Astrocyte of the spinal cord (primary cell): ENCODE data around the gene KAZALD1.

Experiments used
- DNase-seq: peaks from one replicate; pipeline ENCODE4 v3.0.0; 2011; ENCODE audit warnings: low read depth, low spot score
- H3K4me3 ChIP-seq: 2 replicates; pipeline ENCODE4 v1.5.1; 2011; ENCODE audit warnings: low read depth, mild to moderate bottlenecking, low read length, moderate library complexity
- CTCF ChIP-seq: IDR thresholded peaks from 2 replicates; pipeline ENCODE4 v1.5.1; 2012; ENCODE audit warnings: low read depth, mild to moderate bottlenecking, low read length, inconsistent platforms
- in situ Hi-C: cut with HindIII; loops from 2 replicates; pipeline ENCODE4 v1.10.0; 2017; ENCODE audit warnings: low sequenced_read_pairs

KAZALD1 gene

GRCh38 chr10:101021692-101022251 is 40.0 kb upstream of the KAZALD1 start:
- no peak for DNase-seq
- no peak overlapping the region for H3K4me3 ChIP-seq
- TF ChIP-seq CTCF, result no peak
- in situ Hi-C loops, result no loop called here

DNA sequence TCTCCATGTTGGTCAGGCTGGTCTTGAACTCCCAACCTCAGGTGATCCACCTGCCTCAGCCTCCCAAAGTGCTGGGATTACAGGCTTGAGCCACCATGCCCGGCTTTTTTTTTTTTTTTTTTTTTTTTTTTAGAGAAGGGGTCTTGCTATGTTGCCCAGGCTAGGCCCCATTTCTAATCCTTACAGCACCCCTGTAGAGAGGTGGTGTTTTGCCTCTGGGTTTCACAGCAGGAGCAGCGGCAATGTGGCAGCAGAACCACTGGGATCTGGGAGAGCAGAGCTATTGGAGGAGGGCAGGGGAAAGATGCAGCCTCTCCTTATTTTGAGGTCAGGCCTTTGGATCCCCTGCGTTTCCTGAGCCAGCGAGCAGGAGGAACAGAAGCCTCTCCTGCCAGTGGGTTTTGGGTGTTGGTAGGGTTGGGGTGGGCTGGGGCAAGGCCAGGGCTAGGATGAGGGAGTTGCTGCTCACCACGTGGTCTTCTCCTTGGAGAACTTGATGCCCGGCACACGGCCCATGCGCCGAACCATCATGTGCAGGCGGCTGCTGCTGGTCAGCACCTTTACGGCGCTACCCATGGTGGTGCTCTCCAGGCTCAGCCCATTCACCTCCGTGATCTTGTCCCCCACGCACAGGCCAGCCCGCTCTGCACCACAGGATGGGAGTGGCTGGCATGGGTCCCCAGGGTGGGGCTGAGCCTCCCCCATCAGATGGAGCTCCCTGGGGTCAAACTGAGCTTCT is 38.7 kb upstream of the KAZALD1 start:
- in situ Hi-C loops, result no loop called here
- no peak for TF ChIP-seq CTCF

GRCh38 chr10:101027106-101027720 is 34.6 kb upstream of the KAZALD1 start:
- no peak for TF ChIP-seq CTCF
- DNase-seq, result no peak
- in situ Hi-C loops, result no loop called here
- no peak overlapping the region for H3K4me3 ChIP-seq

More for the DNA sequence above, 38.7 kb upstream of the KAZALD1 start:
- H3K4me3 ChIP-seq, result no peak overlapping the region
- DNase-seq, result no peak

- H3K4me3 ChIP-seq, result no peak overlapping the region
- no peak for TF ChIP-seq CTCF
- in situ Hi-C loops, result no loop called here
- DNase-seq, result no peak
These were observed 33.1 kb upstream of the KAZALD1 start for GRCh38 chr10:101028446-101029337.

DNA sequence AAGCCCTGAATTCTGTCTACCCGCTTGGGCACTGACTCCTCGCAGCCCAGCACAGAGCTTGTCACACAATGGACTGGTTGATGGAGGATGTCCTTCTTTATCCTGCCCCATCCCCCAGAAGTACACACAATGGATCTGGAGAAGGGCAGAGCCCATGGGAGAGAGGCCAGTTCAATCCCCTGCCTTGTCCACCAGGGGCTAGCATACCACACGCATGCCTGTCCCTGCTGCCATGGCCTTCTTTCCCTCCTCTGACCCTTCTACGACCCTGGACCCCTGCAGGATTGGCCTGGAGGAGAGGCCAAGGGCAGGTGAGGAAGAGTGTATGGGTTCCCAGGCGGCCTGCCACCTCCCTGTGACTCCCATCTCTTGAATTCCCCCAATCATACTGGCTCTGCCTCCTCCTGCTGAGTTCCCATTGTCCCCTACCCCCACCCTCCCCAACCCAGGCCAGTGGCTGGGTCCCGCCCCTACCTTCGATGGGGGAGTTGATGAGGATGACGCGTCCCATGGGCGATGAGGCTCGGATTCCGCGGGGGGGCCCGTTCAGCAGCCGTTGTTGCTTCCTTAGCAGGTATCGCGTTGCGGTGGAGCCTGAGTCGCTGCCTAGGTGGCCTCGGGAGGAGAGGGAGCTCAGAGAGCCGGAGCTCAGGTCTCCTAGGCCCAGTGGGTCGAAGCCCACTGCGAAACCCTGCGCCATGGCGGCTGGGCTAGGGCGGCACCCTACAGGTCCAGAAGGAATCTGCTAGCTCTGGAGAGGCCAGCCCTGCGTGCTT is 32.1 kb upstream of the KAZALD1 start:
- in situ Hi-C loops, result no loop called here
- no peak overlapping the region for H3K4me3 ChIP-seq
- peak; percentile 25 for TF ChIP-seq CTCF
- DNase-seq, result no peak
